Natural killer cell treated with Interleukin-12 subunit alpha and Interleukin-12 subunit beta and Interleukin-15 and Interleukin-18, amount 100 ng/mL, for 72 hours (primary cell): ENCODE data around the gene TMEM181. TPM values are rescaled to one million over a fixed set of nuclear protein-coding genes. Genes with fewer than 3 reads are reported as not detected.
A peak's percentile ranks its signal among the peaks of the same experiment; 100 is the strongest.
"Not testable (repeated sequence)": the region's sequence is repeated elsewhere in the genome, so short reads cannot be mapped to it uniquely, and the experiment has no call there.

Experiments used
- ATAC-seq, 2 donors: fragments of 150-1000 bp; cut with Tn5 transposase in 1 of 2; sonication (Bioruptor Pico), chemical (Tn5 transposase) in 1 of 2; 2 replicates each; pipeline ENCODE4 v1.10.0; 2021
- DNase-seq: peaks from one replicate; pipeline ENCODE4 v3.0.0; 2022; ENCODE audit warnings: low spot score
- H3K27ac Mint-ChIP-seq, 2 donors: 1 replicate in 1 of 2; 2 replicates in 1 of 2; pipeline ENCODE4 v1.8.0; 2022; ENCODE audit warnings: mixed read lengths in 2 of 2, mild to moderate bottlenecking in 1 of 2, moderate library complexity in 1 of 2
- H3K27me3 Mint-ChIP-seq, 2 donors: 1 replicate in 1 of 2; 2 replicates in 1 of 2; pipeline ENCODE4 v1.8.0; 2022; ENCODE audit warnings: mixed read lengths in 2 of 2
- H3K36me3 Mint-ChIP-seq: one replicate; pipeline ENCODE4 v1.8.0; 2022; ENCODE audit warnings: mixed read lengths
- H3K4me1 Mint-ChIP-seq, 2 donors: 1 replicate in 1 of 2; 2 replicates in 1 of 2; pipeline ENCODE4 v1.8.0; 2022; ENCODE audit warnings: low read depth in 2 of 2, mixed read lengths in 2 of 2, mild to moderate bottlenecking in 1 of 2
- H3K4me3 Mint-ChIP-seq: one replicate; pipeline ENCODE4 v1.8.0; 2022; ENCODE audit warnings: mixed read lengths
- H3K9me3 Mint-ChIP-seq: 2 replicates; pipeline ENCODE4 v1.8.0; 2022; ENCODE audit warnings: mixed read lengths
- total RNA-seq, 2 donors: library from RNA; stranded (reverse); gene quantifications; one replicate each; pipeline ENCODE4 v1.2.3, GENCODE V29; 2022

Gene TMEM181
- total RNA-seq, 2 donors from 2014 or later = 19.6 to 30.9 TPM

DNA sequence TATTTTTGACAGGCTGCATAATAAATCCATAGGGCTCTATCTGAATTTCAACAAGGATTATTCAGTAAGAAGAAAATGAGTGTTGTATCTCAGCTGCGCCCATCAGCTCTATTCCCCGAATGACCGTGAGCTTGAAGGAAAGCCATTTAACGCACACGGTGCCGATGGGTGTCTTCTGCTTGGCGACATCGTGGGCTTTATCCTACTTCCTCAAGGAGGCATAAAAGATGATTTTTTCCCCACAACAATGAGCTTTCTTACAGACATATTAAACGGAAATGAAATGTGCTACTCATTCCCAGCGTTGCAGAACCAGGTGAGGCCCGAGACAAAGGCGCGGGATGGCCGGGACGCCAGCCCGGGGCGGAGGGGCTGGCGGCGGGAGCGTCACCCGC is 83.9 kb downstream of the TMEM181 start:
- peaks cover 74 to 77% of the 10 kb centered on the region in 2 donors for H3K4me1 Mint-ChIP-seq
- peak overlapping the region; percentile 98 for H3K4me3 Mint-ChIP-seq
- DNase-seq (no peak), ATAC-seq (no peak)
- peak overlapping the region; percentile 93 to 98 for H3K27ac Mint-ChIP-seq
- H3K27me3 Mint-ChIP-seq = no peaks in the 10 kb centered on the region
- peaks cover 36% of the 10 kb centered on the region for H3K36me3 Mint-ChIP-seq
- H3K9me3 Mint-ChIP-seq = no peaks in the 10 kb centered on the region

DNA sequence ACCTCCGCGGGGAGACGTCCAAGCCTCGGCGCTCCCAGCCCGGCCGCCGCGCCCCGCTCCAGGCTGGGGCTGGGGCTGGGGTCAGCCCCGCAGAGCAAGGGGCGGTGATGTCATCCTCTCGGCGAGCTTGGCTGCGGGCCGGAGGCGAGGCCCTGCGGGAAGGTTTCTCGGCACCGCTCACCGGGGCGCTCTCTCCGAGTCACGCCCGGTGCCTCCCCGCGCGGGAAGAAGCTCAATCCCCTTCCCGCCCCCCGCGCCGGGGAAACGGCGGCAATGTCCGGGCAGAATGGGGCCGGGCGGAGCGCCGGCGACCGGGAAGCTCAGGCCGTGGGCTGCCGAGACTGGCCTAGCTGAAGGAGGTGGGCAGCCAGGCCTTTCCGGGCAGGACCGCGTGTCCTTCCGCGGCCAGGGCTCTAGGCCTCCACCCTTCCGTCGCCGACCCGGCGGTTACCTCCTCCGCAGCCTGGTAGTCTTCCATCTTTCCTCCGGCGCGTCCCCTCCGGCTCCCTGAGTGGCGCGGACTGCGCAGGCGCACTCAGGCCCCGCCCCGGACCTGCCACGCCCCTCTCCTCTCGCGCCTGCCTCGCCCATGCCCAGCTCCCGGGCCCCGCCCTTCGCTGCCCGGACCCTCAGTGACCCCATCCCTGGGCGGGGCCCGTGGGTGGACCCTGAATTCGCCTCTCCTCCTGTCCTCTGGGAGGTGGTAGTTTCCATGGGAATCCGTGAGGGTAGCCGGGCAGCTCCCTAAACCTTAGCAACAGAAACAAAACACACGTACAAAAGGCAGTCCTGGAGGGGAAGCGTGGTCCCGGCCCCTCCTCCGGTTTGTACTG is 84.6 kb downstream of the TMEM181 start, which contains the start of gene DYNLT1:
Gene DYNLT1 (minus strand): TSS at position 513 of the 833 bp plus-strand sequence. CDS start 35 bp downstream, at position 478.
- H3K4me3 Mint-ChIP-seq = peak within 1 kb of the TSS; percentile 98
- peak; percentile 95 for DNase-seq
- H3K27me3 Mint-ChIP-seq = no peaks in the 10 kb centered on the region
- peak within 1 kb of the TSS; percentile 93 to 98 for H3K27ac Mint-ChIP-seq
- H3K36me3 Mint-ChIP-seq = peaks cover 35% of the 10 kb centered on the region
- peaks cover 77 to 78% of the 10 kb centered on the region in 2 donors for H3K4me1 Mint-ChIP-seq
- H3K9me3 Mint-ChIP-seq = no peaks in the 10 kb centered on the region
- peak; percentile 74 to 81 for ATAC-seq

DNA sequence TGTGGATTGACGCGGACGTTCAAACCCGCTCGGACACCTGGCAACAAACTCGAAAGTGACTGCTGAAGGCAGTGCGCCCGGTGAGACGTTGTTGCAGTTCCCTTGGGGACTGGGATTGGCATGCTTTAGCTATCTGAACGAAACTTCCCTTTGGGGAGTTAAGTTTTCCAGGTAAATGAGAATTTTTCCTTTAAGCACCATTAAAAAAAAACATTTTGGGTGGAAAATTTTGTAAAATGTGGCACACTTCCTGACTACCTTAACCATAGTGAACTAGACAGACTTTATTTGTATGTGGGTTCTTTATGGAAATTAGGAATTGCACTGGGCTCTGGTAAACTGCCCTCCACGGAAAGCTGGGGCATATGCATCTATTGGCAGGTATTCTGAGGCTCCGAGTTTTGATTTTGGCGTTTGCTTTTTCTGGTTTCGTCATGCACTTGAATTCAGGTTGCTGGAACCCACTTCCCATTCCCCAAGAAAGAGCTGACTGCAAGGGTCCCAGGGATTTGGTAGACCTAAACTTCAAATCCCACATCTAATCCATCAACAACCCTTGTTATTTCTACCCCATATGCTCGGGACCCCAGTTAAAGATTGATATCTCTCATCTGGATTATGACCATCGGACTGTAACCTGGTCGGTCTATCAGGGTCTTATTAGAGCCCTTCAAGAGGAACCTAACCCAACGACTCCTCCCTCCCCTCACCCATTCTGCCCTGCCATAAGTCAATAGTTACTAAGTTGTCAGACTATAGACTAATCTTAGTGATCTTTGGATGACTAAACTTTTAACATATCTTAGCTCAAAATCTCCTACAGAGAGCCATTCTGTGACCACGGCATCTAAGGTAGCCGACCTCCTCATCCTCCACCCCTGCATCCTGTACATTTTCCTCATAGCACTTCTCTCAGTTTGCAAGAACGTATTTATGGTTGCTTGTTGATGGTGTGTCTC is 85.5 kb downstream of the TMEM181 start:
- peak overlapping the region; percentile 96 for H3K4me3 Mint-ChIP-seq
- H3K9me3 Mint-ChIP-seq = no peaks in the 10 kb centered on the region
- DNase-seq = no peak
- no peak for ATAC-seq
- peaks cover 29% of the 10 kb centered on the region for H3K36me3 Mint-ChIP-seq
- no peaks in the 10 kb centered on the region for H3K27me3 Mint-ChIP-seq
- H3K27ac Mint-ChIP-seq = peak overlapping the region; percentile 93 to 98
- peaks cover 73 to 75% of the 10 kb centered on the region in 2 donors for H3K4me1 Mint-ChIP-seq

DNA sequence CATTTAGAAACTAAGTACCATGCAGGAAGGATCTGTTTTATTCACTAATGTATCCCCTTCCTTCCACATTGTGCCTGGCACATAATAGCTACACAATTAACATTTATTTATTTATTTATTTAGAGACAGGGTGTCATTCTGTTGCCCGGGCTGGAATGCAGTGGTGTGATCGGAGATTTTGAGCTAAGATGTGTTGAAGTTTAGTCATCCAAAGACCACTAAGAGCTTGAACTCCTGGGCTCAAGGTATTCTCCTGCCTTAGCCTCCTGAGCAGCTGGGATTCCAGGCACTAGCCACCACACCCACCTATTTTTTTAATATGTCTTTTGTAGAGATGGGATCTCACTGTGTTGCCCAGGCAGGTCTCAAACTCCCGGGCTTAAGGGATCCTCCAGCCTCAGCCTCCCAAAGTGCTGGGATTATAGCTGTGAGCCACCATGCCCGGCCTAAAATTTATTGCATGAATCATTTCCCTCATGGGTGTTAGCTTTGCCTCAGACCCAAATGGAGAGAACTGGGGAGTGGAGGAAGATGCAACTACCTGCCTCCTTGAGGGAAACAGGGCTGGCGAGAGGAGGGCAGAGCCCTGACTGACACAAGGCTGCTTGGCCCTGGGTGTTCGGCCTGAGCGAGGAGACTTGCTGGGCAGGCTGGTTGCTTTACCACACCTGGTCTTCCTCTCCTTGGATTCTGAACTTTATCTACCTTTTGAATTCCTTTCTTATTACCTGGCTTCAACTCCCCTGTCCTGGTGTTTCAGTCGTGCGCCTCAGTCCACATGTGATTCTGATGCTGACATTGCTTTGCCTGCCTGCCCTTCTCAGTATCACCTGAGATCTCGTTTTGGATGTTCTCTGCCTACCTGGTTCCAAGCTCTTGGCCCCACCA is 86.4 kb downstream of the TMEM181 start:
- H3K9me3 Mint-ChIP-seq = no peaks in the 10 kb centered on the region
- H3K27ac Mint-ChIP-seq = peak overlapping the region; percentile 93 to 98
- no peaks in the 10 kb centered on the region for H3K27me3 Mint-ChIP-seq
- peaks cover 25% of the 10 kb centered on the region for H3K36me3 Mint-ChIP-seq
- DNase-seq = no peak
- H3K4me3 Mint-ChIP-seq = peak overlapping the region; percentile 96
- no peak for ATAC-seq
- H3K4me1 Mint-ChIP-seq = peaks cover 70 to 72% of the 10 kb centered on the region in 2 donors

DNA sequence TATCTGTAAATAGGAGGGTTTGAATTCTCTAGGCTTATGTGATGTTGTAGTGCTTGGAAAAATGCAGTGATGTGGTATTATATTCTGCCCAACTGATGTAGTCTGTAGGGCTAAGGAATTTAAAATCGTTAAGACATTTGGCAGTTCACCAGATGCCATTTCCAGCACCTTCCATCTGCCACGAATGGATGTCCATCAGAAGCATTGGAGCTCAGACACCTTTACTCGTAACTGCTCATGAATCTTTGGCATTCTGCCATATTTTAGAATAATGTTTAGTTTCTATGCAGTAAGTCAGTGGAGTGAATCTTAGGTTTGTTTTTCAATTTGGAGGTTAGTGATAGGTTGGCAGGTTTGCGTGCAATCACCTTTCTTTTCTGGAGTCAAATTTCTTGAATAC is 87.6 kb downstream of the TMEM181 start:
- H3K27ac Mint-ChIP-seq = peak overlapping the region; percentile 93 to 98
- H3K4me1 Mint-ChIP-seq = peaks cover 61 to 62% of the 10 kb centered on the region in 2 donors
- no peak for ATAC-seq
- no peaks in the 10 kb centered on the region for H3K9me3 Mint-ChIP-seq
- no peaks in the 10 kb centered on the region for H3K27me3 Mint-ChIP-seq
- peaks cover 16% of the 10 kb centered on the region for H3K36me3 Mint-ChIP-seq
- DNase-seq = no peak
- peak overlapping the region; percentile 96 for H3K4me3 Mint-ChIP-seq

DNA sequence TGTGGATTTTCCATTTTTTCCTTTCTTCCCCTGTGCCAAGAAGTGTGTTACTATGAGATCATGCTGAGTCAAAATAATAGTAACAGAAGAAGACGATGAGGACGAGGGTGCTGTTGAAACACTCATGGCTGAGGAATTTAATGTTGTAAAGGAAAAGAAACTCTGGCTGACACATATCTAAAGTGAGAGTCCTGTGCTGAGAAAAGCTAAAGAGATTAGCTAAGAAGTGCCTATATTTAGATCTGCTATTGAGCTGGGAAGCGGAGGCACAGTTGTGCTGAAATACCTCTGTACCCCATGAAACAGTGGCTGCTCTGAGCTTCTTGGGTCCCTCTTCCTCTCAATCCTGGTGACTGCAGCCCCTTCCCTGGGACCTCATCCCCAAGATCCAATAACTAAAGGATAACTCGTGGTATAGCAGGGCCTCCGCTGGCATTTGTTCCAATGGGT is 88.8 kb downstream of the TMEM181 start:
- peak; percentile 69 for DNase-seq
- H3K4me1 Mint-ChIP-seq = peaks cover 66% of the 10 kb centered on the region in 2 donors
- ATAC-seq = peak; percentile 39 to 62
- peak overlapping the region; percentile 93 to 98 for H3K27ac Mint-ChIP-seq
- H3K9me3 Mint-ChIP-seq = no peaks in the 10 kb centered on the region
- H3K27me3 Mint-ChIP-seq = no peaks in the 10 kb centered on the region
- H3K4me3 Mint-ChIP-seq = peak overlapping the region; percentile 85
- peaks cover 19% of the 10 kb centered on the region for H3K36me3 Mint-ChIP-seq

DNA sequence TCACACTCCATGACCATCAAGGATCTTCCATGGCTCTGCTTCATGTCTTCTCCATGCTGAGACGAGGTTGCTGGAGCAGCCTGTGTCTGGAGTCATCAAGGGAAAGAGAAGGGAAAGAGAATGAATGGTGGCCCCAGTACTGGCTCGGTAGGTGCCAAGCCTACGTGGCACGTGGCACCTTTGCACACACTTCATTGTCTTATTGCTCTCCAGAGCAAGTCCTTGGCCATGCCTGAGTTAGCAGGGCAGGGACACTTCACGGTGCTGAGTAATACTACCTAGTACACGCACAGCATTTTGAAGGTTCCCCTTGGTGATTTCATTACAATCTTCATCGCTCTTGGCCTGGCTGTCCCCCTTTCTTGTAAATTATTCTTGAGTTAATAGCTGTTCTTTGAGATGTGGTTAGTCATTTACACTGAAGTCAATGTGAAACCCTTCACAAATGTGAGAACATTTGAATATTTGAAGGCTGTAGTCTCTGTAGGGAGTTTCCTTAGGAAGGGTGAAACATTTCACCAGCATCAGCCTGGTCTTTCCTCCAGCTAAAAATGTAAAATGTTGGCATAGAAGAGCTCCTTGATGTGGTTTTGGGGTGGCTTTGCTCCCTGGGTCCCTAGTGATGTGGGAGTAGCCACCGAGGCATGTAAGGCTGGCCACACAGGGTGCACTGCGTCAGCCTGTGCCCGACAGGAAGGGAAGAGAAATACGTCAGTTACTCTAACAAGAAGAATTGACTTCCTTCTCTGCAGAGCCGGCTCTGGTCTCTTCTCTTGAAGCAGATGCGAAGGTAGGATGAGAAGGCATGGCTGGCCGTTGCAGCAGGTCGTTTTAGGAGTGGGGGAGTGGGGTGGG is 89.6 kb downstream of the TMEM181 start, which contains the start of gene SYTL3:
Gene SYTL3 (plus strand): TSS at position 766 of the 855 bp plus-strand sequence. CDS start 13,215 bp downstream, outside the sequence.
- peak; percentile 78 to 84 for ATAC-seq
- Mint-ChIP-seq H3K9me3 (no peaks in the 10 kb centered on the region), H3K4me3 (peak within 1 kb of the TSS; percentile 85), H3K36me3 (peaks cover 22% of the 10 kb centered on the region), H3K27me3 (no peaks in the 10 kb centered on the region), H3K4me1 (peaks cover 72 to 74% of the 10 kb centered on the region in 2 donors), H3K27ac (peak within 1 kb of the TSS; percentile 93 to 98)
- peak; percentile 95 for DNase-seq

DNA sequence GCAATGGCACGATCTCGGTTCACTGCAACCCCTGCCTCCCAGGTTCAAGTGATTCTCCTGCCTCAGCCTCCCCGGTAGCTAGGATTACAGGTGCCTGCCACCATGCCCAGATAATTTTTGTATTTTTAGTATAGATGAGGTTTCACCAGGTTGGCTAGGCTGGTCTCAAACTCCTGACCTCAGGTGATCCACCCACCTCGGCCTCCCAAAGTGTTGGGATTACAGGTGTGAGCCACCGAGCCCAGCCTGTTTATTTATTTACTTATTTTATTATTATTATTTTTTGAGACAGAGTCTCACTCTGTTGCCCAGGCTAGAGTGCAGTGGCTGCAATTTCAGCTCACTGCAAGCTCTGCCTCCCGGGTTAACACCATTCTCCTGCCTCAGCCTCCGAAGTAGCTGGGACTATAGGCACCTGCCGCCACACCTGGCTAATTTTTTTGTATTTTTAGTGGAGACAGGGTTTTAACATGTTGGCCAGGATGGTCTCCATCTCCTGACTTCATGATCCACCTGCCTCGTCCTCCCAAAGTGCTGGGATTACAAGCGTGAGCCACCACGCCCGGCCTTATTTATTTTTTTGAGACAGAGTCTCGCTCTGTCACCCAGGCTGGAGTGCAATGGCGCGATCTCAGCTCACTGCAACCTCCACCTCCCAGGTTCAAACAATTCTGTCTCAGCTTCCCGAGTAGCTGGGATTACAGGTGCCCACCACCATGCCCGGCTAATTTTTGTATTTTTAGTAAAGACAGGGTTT is 92.3 kb downstream of the TMEM181 start:
- Mint-ChIP-seq H3K4me3 (peak overlapping the region; percentile 85), H3K4me1 (peaks cover 71 to 76% of the 10 kb centered on the region in 2 donors), H3K27ac (peak overlapping the region; percentile 93 to 98), H3K36me3 (peaks cover 41% of the 10 kb centered on the region)
- not testable (repeated sequence) for ATAC-seq, H3K9me3 Mint-ChIP-seq, DNase-seq, H3K27me3 Mint-ChIP-seq

DNA sequence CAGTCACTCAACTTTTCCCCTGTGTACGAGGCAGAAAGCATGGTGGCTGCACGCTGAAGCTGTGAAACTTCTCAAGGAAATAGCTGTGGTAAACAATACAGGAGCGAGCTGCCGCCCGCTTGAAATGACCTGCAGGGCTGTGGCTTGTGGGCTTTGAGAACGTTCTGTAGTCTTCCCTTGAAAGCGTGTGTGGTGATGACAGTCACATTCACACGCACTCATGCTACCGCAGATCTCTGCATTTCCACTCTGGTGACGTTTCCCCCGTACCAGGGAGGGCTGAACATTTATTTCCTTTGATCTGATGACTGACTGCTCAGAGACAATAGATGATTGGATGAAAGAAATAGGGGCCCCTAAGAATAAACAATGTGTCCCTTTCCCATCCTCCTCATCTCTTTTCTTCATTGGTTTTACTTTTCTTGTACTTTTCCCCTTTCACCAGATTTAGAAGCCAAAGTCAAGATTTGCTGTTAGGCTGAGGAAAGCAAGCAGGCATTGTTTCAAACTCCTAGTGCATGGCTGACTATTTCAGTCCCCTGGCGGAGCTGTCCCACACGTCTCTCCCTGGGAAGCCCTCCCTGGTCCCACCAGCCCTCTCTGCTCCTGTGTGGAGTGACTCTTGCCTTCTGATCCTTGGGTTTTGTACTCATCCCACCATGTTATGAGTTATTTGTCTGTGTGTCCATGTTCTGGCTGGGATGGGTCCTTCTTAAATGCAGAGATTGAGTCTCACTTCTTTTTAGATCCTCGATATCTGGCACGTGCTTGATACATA is 93.9 kb downstream of the TMEM181 start:
- H3K4me3 Mint-ChIP-seq = peak overlapping the region; percentile 85

DNA sequence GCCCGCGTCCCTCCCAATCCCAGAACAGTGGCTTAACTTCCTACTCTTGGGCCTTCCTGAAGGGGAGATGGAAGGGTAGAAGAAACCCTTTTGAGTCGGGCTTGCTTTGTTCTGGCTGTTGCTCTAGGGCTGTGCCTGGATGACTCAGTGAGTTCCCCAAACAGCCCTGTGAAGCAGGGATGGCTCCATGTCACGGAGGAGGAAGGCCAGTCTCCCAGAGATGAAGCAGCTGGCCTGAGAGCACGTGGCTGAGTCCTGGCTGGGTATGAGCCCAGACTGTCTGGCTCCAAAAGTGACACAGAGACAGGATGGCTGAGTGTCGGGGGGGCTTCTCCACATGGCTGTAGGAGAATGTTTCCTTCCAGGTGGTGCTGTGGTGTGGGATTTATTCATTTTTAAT is 94.6 kb downstream of the TMEM181 start:
- Mint-ChIP-seq H3K4me3 (peak overlapping the region; percentile 85), H3K4me1 (peaks cover 65 to 72% of the 10 kb centered on the region in 2 donors), H3K36me3 (peaks cover 48% of the 10 kb centered on the region), H3K27me3 (no peaks in the 10 kb centered on the region), H3K27ac (peak overlapping the region; percentile 93 to 98), H3K9me3 (no peaks in the 10 kb centered on the region)
- ATAC-seq (no peak), DNase-seq (no peak)

More for the DNA sequence above, 93.9 kb downstream of the TMEM181 start:
- Mint-ChIP-seq H3K4me1 (peaks cover 65 to 72% of the 10 kb centered on the region in 2 donors), H3K9me3 (no peaks in the 10 kb centered on the region), H3K27me3 (no peaks in the 10 kb centered on the region), H3K27ac (peak overlapping the region; percentile 93 to 98), H3K36me3 (peaks cover 41% of the 10 kb centered on the region)
- peak; percentile 75 for ATAC-seq
- DNase-seq = peak; percentile 94

DNA sequence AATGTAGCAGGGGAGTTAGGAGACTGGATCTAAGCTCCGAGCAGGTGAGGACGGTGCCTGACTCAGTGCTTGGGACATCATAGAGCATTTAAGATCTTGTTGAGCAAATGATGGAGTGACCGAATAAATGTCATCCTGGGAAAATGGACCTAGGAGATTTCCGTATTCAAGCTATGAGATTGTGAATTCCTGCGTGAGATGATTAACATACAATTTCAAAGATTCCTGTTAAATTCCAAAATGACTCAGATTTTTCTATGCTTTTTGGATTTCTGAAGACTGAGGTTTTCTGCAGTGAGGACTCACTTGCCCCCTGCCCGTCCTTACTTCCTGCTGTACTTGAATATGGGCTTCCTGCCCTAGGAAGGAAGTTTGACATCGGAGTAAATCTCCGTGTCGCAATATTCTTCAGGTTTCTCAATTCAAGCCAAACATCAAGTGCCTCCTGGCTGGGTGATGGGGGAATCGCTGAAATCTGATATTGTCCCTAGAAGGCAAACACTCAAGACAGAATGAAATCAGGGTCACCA is 95.1 kb downstream of the TMEM181 start:
- H3K4me3 Mint-ChIP-seq = peak overlapping the region; percentile 85
- peaks cover 51% of the 10 kb centered on the region for H3K36me3 Mint-ChIP-seq
- peaks cover 66 to 73% of the 10 kb centered on the region in 2 donors for H3K4me1 Mint-ChIP-seq

More for the DNA sequence above, 95.1 kb downstream of the TMEM181 start:
- DNase-seq (no peak), ATAC-seq (peak in 1 of 2 donors; percentile 21)
- Mint-ChIP-seq H3K9me3 (no peaks in the 10 kb centered on the region), H3K27me3 (no peaks in the 10 kb centered on the region), H3K27ac (peak overlapping the region; percentile 93 to 98)
